NT2/D1 (cell line): Measurements from ENCODE around the gene BACE2.

Experiments
- SUZ12 ChIP-seq: IDR thresholded peaks from 2 replicates; pipeline ENCODE4 v1.6.1; 2011; ENCODE audit not compliant: insufficient read length, insufficient read depth; ENCODE audit errors: extremely low read depth
- YY1 ChIP-seq: IDR thresholded peaks from 2 replicates; pipeline ENCODE4 v1.6.1; 2011; ENCODE audit not compliant: insufficient read length, insufficient read depth
- ZNF274 ChIP-seq: IDR thresholded peaks from 2 replicates; pipeline ENCODE4 v1.6.1; 2011; ENCODE audit warnings: mild to moderate bottlenecking, low read depth, low read length

- no peak for TF ChIP-seq YY1
- TF ChIP-seq ZNF274, result no peak
- no peak for TF ChIP-seq SUZ12
These were observed 109.9 kb downstream of the BACE2 start for GRCh38 chr21:41277846-41278245.
